GM12865 (cell line): ENCODE results near the gene LIPE.

Source experiments
- DNase-seq: peaks from one replicate; pipeline ENCODE4 v3.0.0; 2010; ENCODE audit warnings: low read depth
- H3K4me3 ChIP-seq: 2 replicates; pipeline ENCODE4 v1.5.1; 2011; ENCODE audit warnings: mild to moderate bottlenecking, low read depth, low read length, control low read depth
- TF ChIP-seq, protein P1 (sequence below): IDR thresholded peaks from 2 replicates; pipeline ENCODE4 v1.5.1; 2011; ENCODE audit warnings: low read length, control low read depth, low read depth, inconsistent platforms; ENCODE audit not compliant: insufficient read depth; ENCODE audit errors: missing control alignments

LIPE gene

DNA sequence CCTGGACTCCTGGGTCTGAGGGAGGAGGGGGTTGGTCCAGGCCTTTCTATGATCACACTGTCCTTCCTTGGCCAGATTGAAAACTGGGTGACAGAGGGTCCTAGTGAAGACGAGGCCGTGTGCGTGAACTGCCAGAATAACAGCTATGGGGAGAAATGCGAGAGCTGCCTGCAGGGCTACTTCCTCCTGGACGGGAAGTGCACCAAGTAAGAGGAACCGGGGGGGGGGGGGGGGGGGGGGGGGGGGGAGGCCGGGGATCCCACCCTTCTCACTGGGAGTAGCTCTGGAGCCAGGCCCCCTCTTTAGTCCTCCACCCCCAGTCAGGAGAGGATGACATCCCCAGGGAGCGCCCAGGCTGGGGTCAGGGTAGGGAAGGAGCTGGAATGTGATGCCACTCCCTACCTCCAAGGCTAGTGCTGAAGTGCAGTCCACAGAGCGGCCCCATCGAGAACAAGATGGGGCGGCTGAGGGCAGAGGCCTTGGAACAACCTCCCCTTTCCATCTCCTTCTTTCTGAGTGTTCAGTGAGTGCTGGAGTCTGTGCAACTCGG lies 56.5 kb downstream of the LIPE start:
- TF ChIP-seq, protein P1, sequence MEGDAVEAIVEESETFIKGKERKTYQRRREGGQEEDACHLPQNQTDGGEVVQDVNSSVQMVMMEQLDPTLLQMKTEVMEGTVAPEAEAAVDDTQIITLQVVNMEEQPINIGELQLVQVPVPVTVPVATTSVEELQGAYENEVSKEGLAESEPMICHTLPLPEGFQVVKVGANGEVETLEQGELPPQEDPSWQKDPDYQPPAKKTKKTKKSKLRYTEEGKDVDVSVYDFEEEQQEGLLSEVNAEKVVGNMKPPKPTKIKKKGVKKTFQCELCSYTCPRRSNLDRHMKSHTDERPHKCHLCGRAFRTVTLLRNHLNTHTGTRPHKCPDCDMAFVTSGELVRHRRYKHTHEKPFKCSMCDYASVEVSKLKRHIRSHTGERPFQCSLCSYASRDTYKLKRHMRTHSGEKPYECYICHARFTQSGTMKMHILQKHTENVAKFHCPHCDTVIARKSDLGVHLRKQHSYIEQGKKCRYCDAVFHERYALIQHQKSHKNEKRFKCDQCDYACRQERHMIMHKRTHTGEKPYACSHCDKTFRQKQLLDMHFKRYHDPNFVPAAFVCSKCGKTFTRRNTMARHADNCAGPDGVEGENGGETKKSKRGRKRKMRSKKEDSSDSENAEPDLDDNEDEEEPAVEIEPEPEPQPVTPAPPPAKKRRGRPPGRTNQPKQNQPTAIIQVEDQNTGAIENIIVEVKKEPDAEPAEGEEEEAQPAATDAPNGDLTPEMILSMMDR, result no peak
- no peak for DNase-seq
- no peak overlapping the region for H3K4me3 ChIP-seq

DNA sequence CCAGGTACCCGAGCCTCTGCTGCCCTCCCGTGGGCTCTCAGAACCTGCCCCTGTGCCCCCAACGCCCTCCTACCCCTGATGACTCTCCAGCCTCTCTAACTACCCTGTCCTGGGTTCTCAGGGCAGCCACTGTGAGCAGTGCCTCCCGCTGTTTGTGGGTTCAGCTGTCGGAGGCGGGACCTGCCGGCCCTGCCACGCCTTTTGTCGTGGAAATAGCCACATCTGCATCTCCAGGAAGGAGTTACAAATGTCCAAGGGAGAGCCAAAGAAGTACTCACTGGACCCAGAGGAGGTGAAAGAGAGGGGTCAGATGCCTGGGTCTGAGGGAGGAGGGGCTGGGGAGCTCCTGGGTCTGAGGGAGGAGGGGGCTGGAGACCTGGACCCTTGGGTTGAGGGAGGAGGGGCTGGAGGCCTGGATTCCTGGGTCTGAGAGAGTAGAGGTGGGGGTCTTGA lies 57.1 kb downstream of the LIPE start:
- no peak overlapping the region for H3K4me3 ChIP-seq
- no peak for DNase-seq
- TF ChIP-seq, protein P1, result no peak

DNA sequence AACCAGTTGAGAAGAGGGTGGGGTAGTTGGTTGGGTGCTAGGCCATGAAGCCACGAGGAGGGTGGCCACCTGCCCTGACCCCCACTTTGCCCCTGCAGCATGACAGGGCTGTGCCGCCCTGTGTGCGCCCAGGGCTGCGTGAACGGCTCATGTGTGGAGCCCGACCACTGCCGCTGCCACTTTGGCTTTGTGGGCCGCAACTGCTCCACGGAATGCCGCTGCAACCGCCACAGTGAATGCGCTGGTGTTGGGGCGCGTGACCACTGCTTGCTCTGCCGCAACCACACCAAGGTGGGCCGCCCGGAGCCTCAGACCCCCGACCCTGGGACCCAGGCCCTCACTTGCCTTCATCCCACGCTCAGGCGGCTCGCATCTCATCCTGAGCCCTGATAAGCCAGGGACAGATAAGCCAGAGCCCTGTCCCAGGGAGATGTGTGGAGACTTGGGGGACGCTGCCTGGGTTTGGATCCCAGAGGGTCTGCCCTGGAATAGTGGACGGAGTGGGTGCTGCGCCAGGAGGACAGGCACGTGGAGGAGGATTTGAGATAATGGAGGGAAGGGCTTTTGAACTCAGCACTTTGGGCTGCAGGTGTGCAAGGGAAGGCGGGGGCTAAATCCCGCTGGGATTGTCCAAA lies 57.6 kb downstream of the LIPE start:
- no peak for DNase-seq
- TF ChIP-seq, protein P1, result no peak
- H3K4me3 ChIP-seq, result no peak overlapping the region

DNA sequence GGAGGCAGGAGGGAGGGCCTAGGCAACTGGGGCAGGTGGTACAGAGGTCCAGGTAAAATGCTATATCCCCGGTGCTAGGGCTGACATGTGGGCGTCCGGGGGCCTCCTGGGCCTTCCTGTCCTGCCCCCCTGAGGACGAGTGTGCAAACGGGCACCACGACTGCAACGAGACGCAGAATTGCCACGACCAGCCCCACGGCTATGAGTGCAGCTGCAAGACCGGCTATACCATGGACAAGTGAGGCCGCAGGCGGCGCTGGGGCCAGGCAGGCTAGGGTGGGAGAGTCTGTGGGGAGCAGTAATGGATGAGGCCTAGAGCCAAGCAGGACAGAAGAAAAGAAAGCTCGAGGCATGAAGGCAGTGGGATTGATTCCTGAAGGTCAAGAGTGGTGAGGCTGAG lies 58.4 kb downstream of the LIPE start:
- DNase-seq, result no peak
- TF ChIP-seq, protein P1, result no peak
- no peak overlapping the region for H3K4me3 ChIP-seq

DNA sequence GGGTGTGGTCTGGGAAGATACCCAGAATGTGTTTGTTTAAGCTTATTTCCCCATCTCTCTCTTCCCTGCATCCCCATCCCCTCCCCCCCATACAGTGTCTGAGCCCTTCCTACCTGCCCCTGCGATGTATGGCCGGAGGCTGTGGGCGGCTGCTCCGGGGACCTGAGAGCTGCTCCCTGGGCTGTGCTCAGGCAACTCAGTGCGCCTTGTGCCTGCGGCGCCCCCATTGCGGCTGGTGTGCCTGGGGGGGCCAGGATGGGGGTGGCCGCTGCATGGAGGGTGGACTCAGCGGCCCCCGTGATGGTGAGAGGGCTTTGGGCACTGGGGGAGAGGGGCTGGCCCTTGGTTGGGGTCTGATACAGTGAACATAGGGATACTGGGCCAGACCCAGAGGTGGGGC lies 58.8 kb downstream of the LIPE start:
- no peak overlapping the region for H3K4me3 ChIP-seq
- TF ChIP-seq, protein P1, result no peak
- no peak for DNase-seq

DNA sequence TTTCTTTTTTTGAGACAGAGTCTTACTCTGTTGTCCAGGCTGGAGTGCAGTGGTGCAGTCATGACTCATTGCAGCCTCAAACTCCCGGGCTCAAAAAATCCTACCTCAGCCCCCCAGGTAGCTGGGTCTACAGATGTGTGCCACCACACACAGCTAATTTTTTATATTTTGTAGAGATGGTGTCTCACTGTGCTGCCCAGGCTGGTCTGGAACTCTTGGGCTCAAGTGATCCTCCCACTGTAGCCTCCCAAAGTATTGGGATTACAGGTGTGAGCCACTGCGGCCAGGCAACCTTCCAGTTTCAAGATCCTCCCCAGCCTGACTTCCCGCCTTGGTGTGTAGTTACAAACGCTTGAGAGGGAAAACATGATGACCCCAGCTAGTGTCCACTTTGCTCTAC lies 59.3 kb downstream of the LIPE start:
- no peak overlapping the region for H3K4me3 ChIP-seq
- TF ChIP-seq, protein P1, result no peak
- no peak for DNase-seq

DNA sequence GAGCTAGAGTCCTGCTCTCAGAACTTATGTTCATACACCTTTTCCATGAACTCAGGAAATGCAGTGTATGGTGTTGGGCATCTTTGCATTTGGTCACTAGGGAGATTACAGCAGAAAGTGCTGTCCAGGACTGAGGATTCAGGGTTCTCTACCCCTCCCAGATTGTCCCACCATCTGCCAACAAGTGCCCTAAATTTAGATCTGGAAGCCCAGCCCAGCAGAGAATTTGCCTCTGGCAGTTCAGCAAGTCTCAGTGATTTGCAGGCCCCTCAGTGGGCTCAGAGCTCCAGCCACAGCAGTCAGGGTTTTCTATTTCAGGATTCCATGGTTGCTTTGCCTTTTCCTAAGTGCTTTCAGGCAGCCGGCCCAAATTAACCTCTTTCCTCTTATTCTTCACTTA lies 60.5 kb downstream of the LIPE start:
- H3K4me3 ChIP-seq, result no peak overlapping the region
- TF ChIP-seq, protein P1, result no peak
- no peak for DNase-seq
